Activated T-cell treated with anti-CD3 and anti-CD28 coated beads, Interleukin-2, amount 50 U/mL, for 24 hours (primary cell): Measurements from ENCODE around the gene SPIB.

Source experiments
- DNase-seq: peaks from one replicate; pipeline ENCODE4 v3.0.0-alpha.2; 2020
- H3K27ac Mint-ChIP-seq: 2 replicates; pipeline ENCODE4 v1.8.0; 2020; ENCODE audit warnings: mild to moderate bottlenecking, mixed read lengths
- H3K27me3 Mint-ChIP-seq: 2 replicates; pipeline ENCODE4 v1.8.0; 2020; ENCODE audit warnings: mixed read lengths
- H3K36me3 Mint-ChIP-seq: 2 replicates; pipeline ENCODE4 v1.8.0; 2020; ENCODE audit warnings: low read depth, mixed read lengths
- H3K4me1 Mint-ChIP-seq: 2 replicates; pipeline ENCODE4 v1.8.0; 2020; ENCODE audit warnings: low read depth, mixed read lengths
- H3K4me3 Mint-ChIP-seq: 2 replicates; pipeline ENCODE4 v1.8.0; 2020; ENCODE audit warnings: mild to moderate bottlenecking, moderate library complexity, mixed read lengths
- H3K9me3 Mint-ChIP-seq: 2 replicates; pipeline ENCODE4 v1.8.0; 2020; ENCODE audit warnings: mixed read lengths

SPIB gene

DNA sequence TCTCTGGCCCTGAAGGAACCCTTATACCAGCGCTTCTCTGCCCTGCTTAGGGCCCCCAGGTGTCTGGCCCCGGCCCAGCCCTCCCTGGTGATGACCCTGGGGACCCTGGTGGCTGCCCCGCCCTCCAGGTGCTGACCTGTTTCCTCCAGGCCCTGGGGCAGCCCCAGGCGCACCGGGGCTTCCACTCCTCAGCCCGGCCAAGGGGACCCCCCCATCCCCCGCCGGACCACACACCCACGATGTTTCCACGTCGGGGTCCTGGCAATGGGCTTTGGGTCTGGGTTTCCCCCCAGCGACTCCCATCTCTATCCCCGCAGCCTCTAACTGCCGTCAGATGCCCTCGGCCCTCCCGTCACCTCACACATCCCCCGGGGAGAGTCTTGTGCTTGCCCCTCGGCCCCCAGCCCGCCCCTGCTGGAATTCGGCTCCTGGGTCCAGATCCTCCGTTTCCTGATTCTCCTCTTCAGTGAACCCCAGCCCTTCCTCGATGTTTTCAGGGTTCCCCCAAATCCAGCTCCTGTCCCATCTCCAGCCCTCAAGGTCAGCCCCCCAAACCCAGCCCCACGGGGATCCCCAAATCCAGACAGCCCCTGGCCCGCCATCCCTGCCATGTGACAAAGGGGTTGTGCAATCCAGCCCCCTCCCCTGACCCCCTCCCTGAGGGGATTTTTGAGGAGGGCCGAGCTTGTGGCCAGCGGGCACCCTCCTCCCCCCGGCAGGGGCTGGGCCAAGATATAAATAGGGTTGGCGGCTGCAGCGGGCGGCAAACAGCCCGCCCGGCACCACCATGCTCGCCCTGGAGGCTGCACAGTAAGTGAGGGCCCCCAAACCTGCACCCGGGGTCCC, at the start of gene SPIB:
TSS of gene SPIB (plus strand) at position 763 of the 846 bp plus-strand sequence. CDS start at position 788, 25 bp downstream.
- H3K27ac Mint-ChIP-seq = peak within 1 kb of the TSS; percentile 15
- no peaks in the 10 kb centered on the region for H3K9me3 Mint-ChIP-seq
- peaks cover 39% of the 10 kb centered on the region for H3K27me3 Mint-ChIP-seq
- peaks cover 33% of the 10 kb centered on the region for H3K36me3 Mint-ChIP-seq
- no peak within 1 kb of the TSS for H3K4me3 Mint-ChIP-seq
- H3K4me1 Mint-ChIP-seq = peaks cover 18% of the 10 kb centered on the region
- no peak for DNase-seq

DNA sequence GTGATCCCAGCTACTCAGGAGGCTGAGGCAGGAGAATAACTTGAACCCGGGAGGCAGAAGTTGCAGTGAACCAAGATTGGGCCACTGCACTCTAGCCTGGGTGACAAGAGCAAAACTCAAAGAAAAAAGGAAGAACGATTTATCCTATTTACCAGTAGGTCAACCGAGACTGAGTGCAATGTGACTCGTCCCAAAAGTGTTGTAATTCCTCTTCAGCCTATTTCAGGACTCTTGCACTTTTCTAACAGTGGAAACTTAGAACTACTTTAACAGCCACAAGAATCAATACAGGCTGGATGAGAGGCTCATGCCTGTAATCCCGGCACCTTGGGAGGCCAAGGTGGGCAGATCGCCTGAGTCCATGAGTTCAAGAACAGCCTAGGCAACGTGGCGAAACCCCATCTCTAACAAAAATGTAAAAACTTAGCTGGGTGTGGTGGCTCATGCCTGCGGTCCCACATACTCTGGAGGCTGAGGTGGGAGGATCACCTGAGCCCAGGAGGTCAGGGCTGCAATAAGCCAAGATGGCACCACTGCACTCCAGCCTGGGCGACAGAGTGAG, 46.7 kb upstream of the SPIB start:
- no peak for DNase-seq
- Mint-ChIP-seq H3K9me3 (no peaks in the 10 kb centered on the region), H3K4me3 (no peak overlapping the region), H3K36me3 (peaks cover 10% of the 10 kb centered on the region), H3K27ac (no peak overlapping the region), H3K4me1 (peaks cover 41% of the 10 kb centered on the region), H3K27me3 (no peaks in the 10 kb centered on the region)

GRCh38 chr19:50376166-50377050, 42.3 kb upstream of the SPIB start, which contains the start of gene NR1H2:
TSS of gene NR1H2 (plus strand) at chr19:50376457. CDS start at chr19:50377606, 1,149 bp downstream.
- Mint-ChIP-seq H3K4me3 (peak within 1 kb of the TSS; percentile 98), H3K9me3 (no peaks in the 10 kb centered on the region), H3K36me3 (peaks cover 50% of the 10 kb centered on the region), H3K4me1 (peaks cover 32% of the 10 kb centered on the region), H3K27me3 (no peaks in the 10 kb centered on the region), H3K27ac (peak within 1 kb of the TSS; percentile 100)
- peak; percentile 96 for DNase-seq

DNA sequence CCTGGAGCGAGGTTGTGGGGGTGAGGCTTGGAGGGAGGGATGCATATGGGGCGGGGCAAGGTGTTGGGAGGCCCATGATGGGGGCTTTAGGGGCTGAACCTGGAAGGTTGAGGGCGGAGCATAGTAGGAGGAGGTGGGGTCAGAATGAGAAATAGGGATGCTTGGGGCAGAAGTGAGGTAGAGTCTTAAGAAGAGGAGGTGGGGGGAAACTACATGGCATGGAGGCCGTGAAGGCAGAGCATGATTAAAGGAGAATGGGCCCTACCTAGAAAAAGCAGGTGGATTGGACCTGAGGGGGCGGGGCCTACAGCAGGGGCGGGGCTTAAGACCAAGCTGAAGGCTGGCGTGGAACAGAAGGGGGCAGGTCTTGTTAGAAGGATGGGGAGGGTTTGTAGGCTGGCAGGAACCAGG, 41.7 kb upstream of the SPIB start:
- Mint-ChIP-seq H3K36me3 (peaks cover 56% of the 10 kb centered on the region), H3K27me3 (no peaks in the 10 kb centered on the region), H3K4me3 (peak overlapping the region; percentile 98), H3K4me1 (peaks cover 32% of the 10 kb centered on the region), H3K27ac (peak overlapping the region; percentile 91), H3K9me3 (no peaks in the 10 kb centered on the region)
- DNase-seq = peak; percentile 64

GRCh38 chr19:50377517-50377916, 41.2 kb upstream of the SPIB start:
- DNase-seq = no peak
- H3K9me3 Mint-ChIP-seq = no peaks in the 10 kb centered on the region
- H3K27ac Mint-ChIP-seq = peak overlapping the region; percentile 91
- H3K4me3 Mint-ChIP-seq = peak overlapping the region; percentile 98
- peaks cover 61% of the 10 kb centered on the region for H3K36me3 Mint-ChIP-seq
- peaks cover 32% of the 10 kb centered on the region for H3K4me1 Mint-ChIP-seq
- no peaks in the 10 kb centered on the region for H3K27me3 Mint-ChIP-seq

- peaks cover 36% of the 10 kb centered on the region for H3K4me1 Mint-ChIP-seq
- peak overlapping the region; percentile 27 for H3K4me3 Mint-ChIP-seq
- no peaks in the 10 kb centered on the region for H3K9me3 Mint-ChIP-seq
- H3K27me3 Mint-ChIP-seq = no peaks in the 10 kb centered on the region
- peak overlapping the region; percentile 91 for H3K27ac Mint-ChIP-seq
- H3K36me3 Mint-ChIP-seq = peaks cover 69% of the 10 kb centered on the region
- DNase-seq = no peak
Measured at GRCh38 chr19:50378169-50378862, 40.4 kb upstream of the SPIB start.

- Mint-ChIP-seq H3K27me3 (no peaks in the 10 kb centered on the region), H3K36me3 (peaks cover 71% of the 10 kb centered on the region), H3K9me3 (no peaks in the 10 kb centered on the region), H3K4me1 (peaks cover 41% of the 10 kb centered on the region), H3K4me3 (no peak overlapping the region), H3K27ac (peak overlapping the region; percentile 48)
- DNase-seq = no peak
Measured at GRCh38 chr19:50378863-50379236, 39.9 kb upstream of the SPIB start.

DNA sequence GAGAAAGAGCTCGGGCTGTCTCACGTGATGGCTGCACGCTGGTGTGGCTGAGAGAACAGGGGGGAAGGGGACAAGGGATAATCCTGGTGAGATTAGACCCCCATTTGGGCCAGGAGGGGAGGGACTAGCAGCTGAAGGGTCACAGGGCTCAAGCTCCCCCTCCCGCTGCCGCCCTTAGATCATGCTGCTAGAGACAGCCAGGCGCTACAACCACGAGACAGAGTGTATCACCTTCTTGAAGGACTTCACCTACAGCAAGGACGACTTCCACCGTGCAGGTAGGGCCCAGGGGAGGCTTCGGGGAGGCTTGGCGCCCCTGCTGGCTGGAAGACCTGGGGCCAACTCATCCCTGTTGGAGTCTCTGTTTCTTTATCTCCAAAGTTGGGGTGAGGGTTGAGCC, 39.1 kb upstream of the SPIB start:
- Mint-ChIP-seq H3K36me3 (peaks cover 77% of the 10 kb centered on the region), H3K4me1 (peaks cover 40% of the 10 kb centered on the region), H3K4me3 (no peak overlapping the region), H3K27ac (peak overlapping the region; percentile 48), H3K27me3 (no peaks in the 10 kb centered on the region), H3K9me3 (no peaks in the 10 kb centered on the region)
- DNase-seq = no peak

DNA sequence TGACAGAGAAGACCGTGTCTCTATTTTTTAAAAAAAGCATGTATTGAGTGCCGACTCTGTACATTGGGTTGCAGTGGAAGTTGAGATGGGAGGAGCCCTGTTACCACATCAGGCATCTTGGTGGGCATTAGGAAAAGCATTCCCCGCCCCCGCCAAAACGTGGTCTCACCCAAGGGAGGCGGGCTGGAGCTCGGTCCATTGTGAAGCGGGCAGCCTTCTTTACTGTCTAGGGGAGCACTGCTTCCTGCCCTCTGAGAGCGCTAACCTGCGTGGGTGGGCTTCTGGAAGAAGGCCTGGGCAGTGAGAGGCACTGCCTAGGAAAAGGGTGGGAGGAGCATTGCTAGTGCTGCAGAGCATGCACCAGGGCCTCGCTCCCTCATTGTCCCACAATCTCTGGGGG, 38.6 kb upstream of the SPIB start:
- H3K9me3 Mint-ChIP-seq = no peaks in the 10 kb centered on the region
- H3K4me3 Mint-ChIP-seq = no peak overlapping the region
- H3K4me1 Mint-ChIP-seq = peaks cover 41% of the 10 kb centered on the region
- H3K36me3 Mint-ChIP-seq = peaks cover 83% of the 10 kb centered on the region
- DNase-seq = no peak
- H3K27ac Mint-ChIP-seq = peak overlapping the region; percentile 48
- H3K27me3 Mint-ChIP-seq = no peaks in the 10 kb centered on the region

GRCh38 chr19:50380751-50381151, 38.0 kb upstream of the SPIB start:
- no peaks in the 10 kb centered on the region for H3K27me3 Mint-ChIP-seq
- H3K36me3 Mint-ChIP-seq = peaks cover 87% of the 10 kb centered on the region
- no peak for DNase-seq
- no peaks in the 10 kb centered on the region for H3K9me3 Mint-ChIP-seq
- H3K4me3 Mint-ChIP-seq = no peak overlapping the region
- H3K4me1 Mint-ChIP-seq = peaks cover 45% of the 10 kb centered on the region
- peak overlapping the region; percentile 77 for H3K27ac Mint-ChIP-seq

- Mint-ChIP-seq H3K4me3 (no peak overlapping the region), H3K4me1 (peaks cover 42% of the 10 kb centered on the region), H3K9me3 (no peaks in the 10 kb centered on the region), H3K36me3 (peaks cover 94% of the 10 kb centered on the region), H3K27ac (no peak overlapping the region), H3K27me3 (no peaks in the 10 kb centered on the region)
- DNase-seq = no peak
Measured at GRCh38 chr19:50381881-50382729, 36.6 kb upstream of the SPIB start.

GRCh38 chr19:50383001-50383851, 35.5 kb upstream of the SPIB start:
- H3K4me1 Mint-ChIP-seq = peaks cover 38% of the 10 kb centered on the region
- H3K36me3 Mint-ChIP-seq = peaks cover 94% of the 10 kb centered on the region
- no peaks in the 10 kb centered on the region for H3K9me3 Mint-ChIP-seq
- H3K27me3 Mint-ChIP-seq = no peaks in the 10 kb centered on the region
- peak overlapping the region; percentile 100 for H3K27ac Mint-ChIP-seq
- no peak for DNase-seq
- H3K4me3 Mint-ChIP-seq = peak overlapping the region; percentile 94
